ENCODE data around the gene RBMS1. TPM values are rescaled to one million over a fixed set of nuclear protein-coding genes. Genes with fewer than 3 reads are reported as not detected.

RBMS1 gene
- total and polyA plus RNA-seq, 2 of the 13 experiments (the other 11 are each of a cell fraction or from before 2014, with no cell fraction given) = 55.5 to 110 TPM

GRCh38 chr2:160493227-160494028, at the start of gene RBMS1 (continued):
- TF ChIP-seq AGO1 (IDR thresholded peaks at IDR 0.05; ENCODE audit: low read depth, low read length, poor library complexity, severe bottlenecking) = no peak
- TF ChIP-seq HOXA5 (CRISPR knock-in tag; IDR thresholded peaks at IDR 0.05) = no peak
- no peak for TF ChIP-seq ZNF543 (CRISPR knock-in tag; IDR thresholded peaks at IDR 0.05)
- TF ChIP-seq TEAD3 (CRISPR knock-in tag; optimal IDR thresholded peaks at IDR 0.05; ENCODE audit: borderline replicate concordance) = peak; percentile 14
- TF ChIP-seq HDAC2 (CRISPR knock-in tag; IDR thresholded peaks at IDR 0.05) = 0 out of 2 replicates have a peak, but pooled peaks have one; percentile 1
- TF ChIP-seq, protein P1, sequence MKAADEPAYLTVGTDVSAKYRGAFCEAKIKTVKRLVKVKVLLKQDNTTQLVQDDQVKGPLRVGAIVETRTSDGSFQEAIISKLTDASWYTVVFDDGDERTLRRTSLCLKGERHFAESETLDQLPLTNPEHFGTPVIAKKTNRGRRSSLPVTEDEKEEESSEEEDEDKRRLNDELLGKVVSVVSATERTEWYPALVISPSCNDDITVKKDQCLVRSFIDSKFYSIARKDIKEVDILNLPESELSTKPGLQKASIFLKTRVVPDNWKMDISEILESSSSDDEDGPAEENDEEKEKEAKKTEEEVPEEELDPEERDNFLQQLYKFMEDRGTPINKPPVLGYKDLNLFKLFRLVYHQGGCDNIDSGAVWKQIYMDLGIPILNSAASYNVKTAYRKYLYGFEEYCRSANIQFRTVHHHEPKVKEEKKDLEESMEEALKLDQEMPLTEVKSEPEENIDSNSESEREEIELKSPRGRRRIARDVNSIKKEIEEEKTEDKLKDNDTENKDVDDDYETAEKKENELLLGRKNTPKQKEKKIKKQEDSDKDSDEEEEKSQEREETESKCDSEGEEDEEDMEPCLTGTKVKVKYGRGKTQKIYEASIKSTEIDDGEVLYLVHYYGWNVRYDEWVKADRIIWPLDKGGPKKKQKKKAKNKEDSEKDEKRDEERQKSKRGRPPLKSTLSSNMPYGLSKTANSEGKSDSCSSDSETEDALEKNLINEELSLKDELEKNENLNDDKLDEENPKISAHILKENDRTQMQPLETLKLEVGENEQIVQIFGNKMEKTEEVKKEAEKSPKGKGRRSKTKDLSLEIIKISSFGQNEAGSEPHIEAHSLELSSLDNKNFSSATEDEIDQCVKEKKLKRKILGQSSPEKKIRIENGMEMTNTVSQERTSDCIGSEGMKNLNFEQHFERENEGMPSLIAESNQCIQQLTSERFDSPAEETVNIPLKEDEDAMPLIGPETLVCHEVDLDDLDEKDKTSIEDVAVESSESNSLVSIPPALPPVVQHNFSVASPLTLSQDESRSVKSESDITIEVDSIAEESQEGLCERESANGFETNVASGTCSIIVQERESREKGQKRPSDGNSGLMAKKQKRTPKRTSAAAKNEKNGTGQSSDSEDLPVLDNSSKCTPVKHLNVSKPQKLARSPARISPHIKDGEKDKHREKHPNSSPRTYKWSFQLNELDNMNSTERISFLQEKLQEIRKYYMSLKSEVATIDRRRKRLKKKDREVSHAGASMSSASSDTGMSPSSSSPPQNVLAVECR (CRISPR knock-in tag; IDR thresholded peaks at IDR 0.05; ENCODE audit: borderline replicate concordance) = peak; percentile 4; the same call in 1 of the 2 replicates
- no peak for TF ChIP-seq TGIF2 (CRISPR knock-in tag; IDR thresholded peaks at IDR 0.05)
- TF ChIP-seq ARID2 (CRISPR knock-in tag; IDR thresholded peaks at IDR 0.05; ENCODE audit: borderline replicate concordance) = no peak
- TF ChIP-seq HCFC1 (IDR thresholded peaks at IDR 0.05; ENCODE audit: low read depth, low read length) = no peak
- no peak; the same call in none of the 2 replicates for TF ChIP-seq SAFB2 (CRISPR knock-in tag; IDR thresholded peaks at IDR 0.05; ENCODE audit: borderline replicate concordance, low read depth)
- TF ChIP-seq ZNF782 (CRISPR knock-in tag; IDR thresholded peaks at IDR 0.05; ENCODE audit: borderline replicate concordance) = peak; percentile 73
- TF ChIP-seq ZNF776 (CRISPR knock-in tag; IDR thresholded peaks at IDR 0.05) = peak; percentile 66; the same call in 1 of the 2 replicates
- no peak for TF ChIP-seq HOMEZ (CRISPR knock-in tag; IDR thresholded peaks at IDR 0.05; ENCODE audit: low read depth)
- TF ChIP-seq ZNF788 (CRISPR knock-in tag; IDR thresholded peaks at IDR 0.05; ENCODE audit: borderline replicate concordance) = no peak
- TF ChIP-seq ZNF720 (CRISPR knock-in tag; IDR thresholded peaks at IDR 0.05) = no peak
- TF ChIP-seq BCL6 (CRISPR knock-in tag; IDR thresholded peaks at IDR 0.05) = peak; percentile 67
- TF ChIP-seq U2AF1 (optimal IDR thresholded peaks at IDR 0.05; ENCODE audit: low read depth, low read length) = no peak
- no peak for TF ChIP-seq ZNF362 (CRISPR knock-in tag; IDR thresholded peaks at IDR 0.05; ENCODE audit: borderline replicate concordance)
- no peak for TF ChIP-seq MED13 (CRISPR knock-in tag; IDR thresholded peaks at IDR 0.05)
- TF ChIP-seq, protein P2, sequence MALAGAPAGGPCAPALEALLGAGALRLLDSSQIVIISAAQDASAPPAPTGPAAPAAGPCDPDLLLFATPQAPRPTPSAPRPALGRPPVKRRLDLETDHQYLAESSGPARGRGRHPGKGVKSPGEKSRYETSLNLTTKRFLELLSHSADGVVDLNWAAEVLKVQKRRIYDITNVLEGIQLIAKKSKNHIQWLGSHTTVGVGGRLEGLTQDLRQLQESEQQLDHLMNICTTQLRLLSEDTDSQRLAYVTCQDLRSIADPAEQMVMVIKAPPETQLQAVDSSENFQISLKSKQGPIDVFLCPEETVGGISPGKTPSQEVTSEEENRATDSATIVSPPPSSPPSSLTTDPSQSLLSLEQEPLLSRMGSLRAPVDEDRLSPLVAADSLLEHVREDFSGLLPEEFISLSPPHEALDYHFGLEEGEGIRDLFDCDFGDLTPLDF (CRISPR knock-in tag; IDR thresholded peaks at IDR 0.05) = no peak
- TF ChIP-seq ZNF12 (CRISPR knock-in tag; IDR thresholded peaks at IDR 0.05) = no peak; the same call in 1 of the 2 replicates
- no peak for TF ChIP-seq HMG20B (CRISPR knock-in tag; conservative IDR thresholded peaks at IDR 0.05)

All from HepG2 (cell line).